Naive thymus-derived CD4-positive, alpha-beta T cell (primary cell): ENCODE measurements around the gene ZBTB42. TPM values are rescaled to one million over a fixed set of nuclear protein-coding genes. Genes with fewer than 3 reads are reported as not detected.
A peak's percentile ranks its signal among the peaks of the same experiment; 100 is the strongest.

Experiments used
- ATAC-seq: fragments of 150-1000 bp; cut with Tn5 transposase; 2 replicates; pipeline ENCODE4 v1.10.0; 2021; ENCODE audit warnings: mild to moderate bottlenecking, moderate library complexity
- CTCF ChIA-PET: fragments of 350-600 bp; sonication (Branson Sonifier 250); formaldehyde crosslinking; loops from one replicate; lab custom pipeline; 2021; ENCODE audit warnings: antibody characterized with exemption; lab: Charles Lee
- POLR2A ChIA-PET: fragments of 350-600 bp; sonication (Branson Sonifier 250); formaldehyde crosslinking; loops from one replicate; lab custom pipeline; 2021; ENCODE audit warnings: antibody characterized with exemption, inconsistent platforms; lab: Charles Lee
- DNase-seq, 9 donors: peaks; one replicate each; pipeline versions ENCODE4 v3.0.0 to v3.0.0-alpha.2; 2020 to 2022; ENCODE audit warnings: mixed read lengths in 1 of 9
- H3K27ac ChIP-seq: one replicate; pipeline ENCODE4 v1.7.0; 2013; ENCODE audit warnings: mild to moderate bottlenecking, low read depth, low read length, moderate library complexity
- H3K27me3 ChIP-seq, 2 donors: one replicate each; pipeline ENCODE4 v1.7.0; 2013; ENCODE audit warnings: low read length in 2 of 2, mild to moderate bottlenecking in 2 of 2, moderate library complexity in 2 of 2; ENCODE audit not compliant: control insufficient read depth in 2 of 2, insufficient read depth in 2 of 2
- H3K36me3 ChIP-seq, 3 experiments: 1 replicate in 2 of 3; 2 replicates in 1 of 3; pipeline ENCODE4 v1.7.0; 2013; ENCODE audit warnings: low read length in 3 of 3, mild to moderate bottlenecking in 3 of 3, moderate library complexity in 1 of 3; ENCODE audit not compliant: insufficient read depth in 3 of 3, control insufficient read depth in 2 of 3
- H3K4me1 ChIP-seq, 2 donors: one replicate each; pipeline ENCODE4 v1.7.0; 2013; ENCODE audit warnings: low read length in 2 of 2, mild to moderate bottlenecking in 2 of 2, moderate library complexity in 1 of 2; ENCODE audit not compliant: control insufficient read depth in 2 of 2, insufficient read depth in 2 of 2
- H3K4me3 ChIP-seq: 2 replicates; pipeline ENCODE4 v1.7.0; 2013; ENCODE audit warnings: mild to moderate bottlenecking, low read length
- H3K9me3 ChIP-seq, 3 experiments: 1 replicate in 2 of 3; 2 replicates in 1 of 3; pipeline ENCODE4 v1.7.0; 2013; ENCODE audit warnings: low read length in 3 of 3; ENCODE audit not compliant: control insufficient read depth in 2 of 3
- H3K27ac Mint-ChIP-seq, 9 donors: one replicate each; pipeline ENCODE4 v1.8.0; 2020 to 2022; ENCODE audit warnings: mixed read lengths in 9 of 9, mild to moderate bottlenecking in 8 of 9, moderate library complexity in 5 of 9, inconsistent platforms in 2 of 9
- H3K27me3 Mint-ChIP-seq, 5 donors: one replicate each; pipeline ENCODE4 v1.8.0; 2021 to 2022; ENCODE audit warnings: mixed read lengths in 5 of 5, mild to moderate bottlenecking in 1 of 5
- H3K36me3 Mint-ChIP-seq, 5 donors: one replicate each; pipeline ENCODE4 v1.8.0; 2020 to 2022; ENCODE audit warnings: mixed read lengths in 5 of 5, mild to moderate bottlenecking in 3 of 5, inconsistent platforms in 1 of 5
- H3K4me1 Mint-ChIP-seq, 7 donors: one replicate each; pipeline ENCODE4 v1.8.0; 2020 to 2022; ENCODE audit warnings: mixed read lengths in 7 of 7, mild to moderate bottlenecking in 3 of 7, inconsistent platforms in 1 of 7
- H3K4me3 Mint-ChIP-seq, 10 donors: one replicate each; pipeline ENCODE4 v1.8.0; 2020 to 2022; ENCODE audit warnings: mild to moderate bottlenecking in 10 of 10, mixed read lengths in 10 of 10, moderate library complexity in 6 of 10, inconsistent platforms in 2 of 10
- H3K9me3 Mint-ChIP-seq, 11 donors: one replicate each; pipeline ENCODE4 v1.8.0; 2020 to 2022; ENCODE audit warnings: mixed read lengths in 11 of 11, mild to moderate bottlenecking in 4 of 11, inconsistent platforms in 1 of 11, moderate library complexity in 1 of 11
- intact Hi-C, 2 donors: fragments of 100-400 bp; cut with micrococcal nuclease; formaldehyde crosslinking; loops; one replicate each; pipeline ENCODE4 v1.15.1; 2023
- polyA plus RNA-seq, 2 donors: library from polyadenylated mRNA; unstranded; fragments of 300-500 nt; fragmentation: Illumina TruSeq; gene quantifications; one replicate each; pipeline ENCODE4 v1.2.3, GENCODE V29; 2021
- total RNA-seq, 6 experiments: library from RNA in 5 of 6; stranded (reverse) in 5 of 6; gene quantifications; 1 replicate in 5 of 6; 2 replicates in 1 of 6; pipeline ENCODE4 v1.2.3 and lab custom pipeline; 2021 to 2026

The ZBTB42 gene
- total and polyA plus RNA-seq, 7 experiments from 2014 or later: 2.1 to 11.3 (median 3.9) TPM

DNA sequence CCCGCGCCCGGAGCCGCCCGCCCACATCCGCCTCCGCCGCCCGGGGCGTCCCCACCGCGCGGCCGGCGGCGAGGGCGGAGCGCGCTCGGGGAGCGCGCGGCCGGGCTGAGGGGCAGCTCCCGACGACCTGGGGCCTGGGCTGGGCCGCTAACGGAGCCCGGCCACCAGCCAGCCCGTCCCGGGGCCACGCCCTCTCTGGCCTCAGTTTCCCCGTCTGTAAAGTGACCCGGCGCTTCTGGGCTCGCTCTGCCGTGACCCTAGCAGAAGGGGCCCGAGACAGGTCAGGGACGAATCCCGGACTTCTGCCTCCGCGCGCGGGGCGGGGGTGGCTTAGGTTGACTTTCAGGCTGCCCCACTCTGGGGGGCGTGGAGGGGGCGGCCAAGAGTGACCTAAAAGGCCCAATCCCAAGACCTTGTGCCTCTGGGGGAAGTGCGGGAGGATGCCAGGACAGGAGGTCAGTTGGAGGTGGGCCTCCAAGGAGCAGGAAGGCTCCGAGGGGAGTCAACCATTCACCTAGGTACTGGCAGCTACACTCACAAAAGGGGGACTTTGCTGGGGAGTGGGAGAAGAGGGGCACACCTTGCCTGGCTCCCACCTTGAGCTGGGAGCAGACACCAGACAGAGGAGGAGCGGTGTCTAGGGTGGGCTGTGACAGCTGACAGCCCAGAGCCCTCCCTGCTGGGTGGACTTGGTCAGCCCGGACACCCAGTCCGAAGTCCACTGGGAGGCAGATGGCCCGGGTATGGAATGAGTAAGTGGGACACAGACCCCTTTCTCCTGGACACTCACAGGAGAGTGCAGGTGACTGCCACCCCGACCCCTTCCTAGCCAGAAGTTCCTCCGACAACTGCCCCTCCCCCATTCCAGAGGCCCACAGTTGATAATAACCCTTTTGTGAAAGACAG lies 4.9 kb upstream of the ZBTB42 start:
- Histone ChIP-seq H3K4me3 (peak overlapping the region; percentile 56), H3K36me3 (peaks cover 0 to 14% (median 0%) of the 10 kb centered on the region in 3 experiments), H3K9me3 (no peaks in the 10 kb centered on the region), H3K27me3 (no peaks in the 10 kb centered on the region), H3K4me1 (peaks cover 21 to 37% of the 10 kb centered on the region in 2 donors), H3K27ac (peak overlapping the region; percentile 75)
- intact Hi-C loops: loop anchor here (1.0 to 10.0 kb wide), 2 partner anchors 69 to 509 kb away; partner anchors contain the start of genes BRF1 (in 1 of the 2) and CEP170B (in 1 of the 2)
- CTCF ChIA-PET: interaction anchor here (1.6 kb wide), 1 partner anchor 30 kb away, joined by 4 read pairs; no protein-coding TSS in a partner anchor
- Mint-ChIP-seq H3K9me3 (no peaks in the 10 kb centered on the region), H3K36me3 (peaks cover 0 to 4% (median 0%) of the 10 kb centered on the region in 5 donors), H3K4me3 (peak overlapping the region; percentile 69 to 87 (median 74)), H3K4me1 (peaks cover 23 to 55% (median 49%) of the 10 kb centered on the region in 7 donors), H3K27me3 (peaks cover 0 to 2% (median 0%) of the 10 kb centered on the region in 5 donors), H3K27ac (peak overlapping the region; percentile 53 to 92 (median 80))
- ATAC-seq (peak; percentile 69), DNase-seq (peak in 8 of 9 donors; percentile 38 to 72 (median 45))
- POLR2A ChIA-PET: interaction anchor here (2.4 kb wide), 1 partner anchor 43 kb away, joined by 11 read pairs; the partner anchor contains the start of gene SIVA1

DNA sequence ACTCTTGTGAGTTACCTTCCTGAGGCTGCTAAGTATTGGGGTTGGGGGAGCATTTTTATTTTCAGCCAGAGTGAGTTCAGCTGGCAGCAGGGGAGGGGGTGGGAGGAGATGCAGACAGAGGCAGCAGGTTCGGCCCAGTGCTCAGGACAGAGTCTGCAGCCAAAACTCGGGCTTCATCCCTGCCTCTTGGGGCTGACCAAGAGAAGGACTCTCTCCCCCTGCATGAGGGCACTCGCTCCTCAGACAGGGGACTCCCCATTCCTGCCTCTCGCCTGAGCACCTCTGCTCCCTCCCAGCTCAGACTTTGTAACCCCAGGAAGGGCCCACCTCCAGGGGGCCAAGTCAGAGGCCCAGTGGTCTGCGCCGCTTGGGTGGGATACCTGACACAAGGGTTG lies 4.2 kb upstream of the ZBTB42 start:
- H3K27ac Mint-ChIP-seq: peak overlapping the region in 8 of 9 donors; percentile 58 to 92 (median 84)
- peak overlapping the region; percentile 75 for H3K27ac ChIP-seq
- H3K36me3 Mint-ChIP-seq: peaks cover 0 to under 1% (median 0%) of the 10 kb centered on the region in 5 donors
- H3K36me3 ChIP-seq: peaks cover 0 to 8% (median 0%) of the 10 kb centered on the region in 3 experiments
- H3K27me3 Mint-ChIP-seq: peaks cover 0 to 2% (median 0%) of the 10 kb centered on the region in 5 donors
- no peaks in the 10 kb centered on the region for H3K9me3 Mint-ChIP-seq
- POLR2A ChIA-PET: interaction anchor here (1.1 kb wide), 1 partner anchor 25 kb away, joined by 3 read pairs; no protein-coding TSS in a partner anchor
- H3K4me3 Mint-ChIP-seq: peak overlapping the region; percentile 69 to 87 (median 74)
- CTCF ChIA-PET: interaction anchor here (1.6 kb wide), 1 partner anchor 29 kb away, joined by 4 read pairs; no protein-coding TSS in a partner anchor
- H3K9me3 ChIP-seq: no peaks in the 10 kb centered on the region
- H3K4me1 Mint-ChIP-seq: peaks cover 23 to 51% (median 46%) of the 10 kb centered on the region in 7 donors
- H3K4me1 ChIP-seq: peaks cover 26 to 41% of the 10 kb centered on the region in 2 donors
- intact Hi-C loops: loop anchor here in 1 of 2 donors (10.0 kb wide), 1 partner anchor 508 kb away; the partner anchor contains the start of gene BRF1
- DNase-seq (no peak), ATAC-seq (no peak)
- H3K4me3 ChIP-seq: no peak overlapping the region
- no peaks in the 10 kb centered on the region for H3K27me3 ChIP-seq

DNA sequence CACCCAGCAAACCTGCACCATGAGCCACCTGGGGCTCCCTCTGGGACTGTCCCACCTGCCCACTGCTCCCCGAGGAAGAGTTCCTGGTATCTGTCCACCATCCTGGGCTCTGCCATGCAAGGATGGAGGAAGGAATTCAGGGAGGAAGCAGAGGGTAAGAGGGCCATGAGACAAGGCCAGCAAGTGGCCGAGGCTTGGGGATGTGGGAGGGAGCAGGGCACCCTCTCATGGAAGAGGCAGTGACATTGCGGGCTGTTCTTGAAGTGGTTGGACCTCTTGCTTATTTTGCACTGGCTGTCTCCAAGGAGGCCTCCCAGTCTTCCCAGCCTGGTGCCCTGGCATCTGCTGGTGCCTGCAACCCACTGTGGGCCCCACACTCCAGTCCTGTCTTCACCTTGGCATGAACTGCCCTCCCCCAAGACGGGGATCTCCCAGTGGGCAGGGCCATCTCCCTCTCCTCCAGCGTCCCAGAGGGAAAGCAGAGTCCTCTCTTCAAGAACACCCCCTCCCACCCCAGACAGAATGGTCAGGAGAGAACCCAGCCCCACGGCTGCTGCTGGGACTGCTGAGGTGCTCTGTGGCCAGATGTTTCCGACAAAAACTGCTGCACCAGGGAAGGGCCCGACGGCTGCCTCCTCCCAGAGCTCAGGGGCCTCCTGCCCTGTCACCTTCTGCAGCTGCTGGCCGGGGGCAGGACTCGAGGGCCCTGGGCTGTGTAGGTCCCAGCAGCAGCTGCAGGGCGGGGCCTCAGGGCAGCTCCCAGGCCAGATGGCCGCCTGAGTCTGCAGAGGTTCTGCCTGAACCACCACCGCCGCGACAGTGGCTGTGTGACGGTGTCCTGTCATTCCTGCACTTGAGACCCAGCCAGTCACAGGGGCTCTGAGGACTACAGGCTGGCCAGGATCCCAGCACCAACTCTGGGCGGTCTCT lies 3.5 kb upstream of the ZBTB42 start:
- ATAC-seq (no peak), DNase-seq (no peak)
- POLR2A ChIA-PET: interaction anchor here (0.7 to 1.1 kb wide), 3 partner anchors 24 to 45 kb away, joined by 3 to 4 read pairs (median 3); partner anchors contain the start of gene SIVA1
- intact Hi-C loops: loop anchor here in 1 of 2 donors (10.0 kb wide), 1 partner anchor 507 kb away; the partner anchor contains the start of gene BRF1
- Mint-ChIP-seq H3K27ac (peak overlapping the region in 7 of 9 donors; percentile 45 to 92 (median 77)), H3K4me1 (peaks cover 23 to 54% (median 46%) of the 10 kb centered on the region in 7 donors), H3K36me3 (no peaks in the 10 kb centered on the region), H3K4me3 (peak overlapping the region in 8 of 10 donors; percentile 39 to 87 (median 74)), H3K9me3 (no peaks in the 10 kb centered on the region), H3K27me3 (peaks cover 0 to 2% (median 0%) of the 10 kb centered on the region in 5 donors)
- Histone ChIP-seq H3K36me3 (peaks cover 0 to 1% (median 0%) of the 10 kb centered on the region in 3 experiments), H3K27me3 (no peaks in the 10 kb centered on the region), H3K27ac (no peak overlapping the region), H3K4me1 (peaks cover 33 to 48% of the 10 kb centered on the region in 2 donors), H3K9me3 (no peaks in the 10 kb centered on the region), H3K4me3 (no peak overlapping the region)
- CTCF ChIA-PET: interaction anchor here (1.6 kb wide), 1 partner anchor 28 kb away, joined by 4 read pairs; no protein-coding TSS in a partner anchor

DNA sequence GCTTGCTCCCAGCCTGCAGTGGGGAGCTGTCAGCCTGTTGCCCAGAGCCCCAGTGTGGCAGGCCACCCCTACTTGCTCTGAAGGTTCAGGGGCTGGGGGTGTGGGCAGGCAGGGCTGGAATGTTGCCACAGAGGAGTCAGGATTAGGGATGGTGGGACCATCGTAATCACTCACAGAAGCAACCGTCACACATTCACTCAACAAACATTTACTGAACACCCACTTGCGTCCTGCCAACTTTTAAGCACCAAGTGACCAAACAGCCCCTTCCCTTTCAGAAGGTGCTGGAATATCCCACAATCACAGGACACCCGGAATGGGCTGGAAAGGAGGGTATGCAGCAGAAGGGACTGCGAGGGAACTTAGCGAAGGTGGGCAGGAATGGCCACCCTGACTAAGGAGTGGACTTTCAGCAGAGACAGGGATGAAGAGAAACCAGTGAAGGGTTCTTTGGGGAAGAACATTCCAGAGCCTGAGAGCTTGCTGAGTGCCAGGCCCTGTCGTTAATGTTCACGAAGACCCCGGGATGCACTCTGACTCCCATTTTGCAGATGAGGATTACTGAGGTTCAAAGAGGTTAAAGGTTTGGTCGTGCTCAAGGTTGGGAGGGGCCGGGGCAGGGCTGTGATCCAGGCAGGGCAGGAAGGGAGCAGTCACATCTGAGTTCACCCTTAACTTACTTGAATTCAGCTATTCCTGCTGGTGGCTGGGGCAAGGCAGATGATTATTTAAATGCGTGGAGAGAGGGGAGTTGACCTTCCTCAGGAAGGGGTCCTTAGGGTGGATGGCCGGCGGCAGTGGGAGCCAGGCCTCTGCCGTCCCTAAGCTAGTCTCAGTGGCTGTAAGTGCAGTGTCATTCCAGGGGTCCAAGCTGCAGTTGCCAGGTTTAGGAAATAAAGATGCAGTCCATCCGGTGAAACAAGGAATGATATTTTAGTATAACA lies 2.3 kb upstream of the ZBTB42 start:
- H3K27ac Mint-ChIP-seq: peak overlapping the region; percentile 32 to 94 (median 76)
- H3K4me1 Mint-ChIP-seq: peaks cover 18 to 51% (median 41%) of the 10 kb centered on the region in 7 donors
- no peaks in the 10 kb centered on the region for H3K36me3 Mint-ChIP-seq
- H3K4me3 Mint-ChIP-seq: peak overlapping the region in 9 of 10 donors; percentile 59 to 85 (median 74)
- ATAC-seq: no peak
- Histone ChIP-seq H3K36me3 (no peaks in the 10 kb centered on the region), H3K4me3 (no peak overlapping the region), H3K4me1 (peaks cover 26 to 38% of the 10 kb centered on the region in 2 donors), H3K27ac (no peak overlapping the region), H3K9me3 (no peaks in the 10 kb centered on the region), H3K27me3 (no peaks in the 10 kb centered on the region)
- intact Hi-C loops: loop anchor here in 1 of 2 donors (10.0 kb wide), 1 partner anchor 506 kb away; the partner anchor contains the start of gene BRF1
- DNase-seq: no peak
- H3K9me3 Mint-ChIP-seq: no peaks in the 10 kb centered on the region
- ChIA-PET POLR2A (interaction anchor here (0.7 to 1.0 kb wide), 2 partner anchors 28 to 46 kb away, joined by 3 to 4 read pairs; partner anchors contain the start of gene SIVA1), CTCF (interaction anchor here (0.7 to 1.2 kb wide), 3 partner anchors 18 to 237 kb away, joined by 3 read pairs; no protein-coding TSS in a partner anchor)
- H3K27me3 Mint-ChIP-seq: peaks cover 0 to 2% (median 0%) of the 10 kb centered on the region in 5 donors
